ENCODE data around the gene LRRC59.
A peak's percentile ranks its signal among the peaks of the same experiment; 100 is the strongest.

LRRC59 gene

DNA sequence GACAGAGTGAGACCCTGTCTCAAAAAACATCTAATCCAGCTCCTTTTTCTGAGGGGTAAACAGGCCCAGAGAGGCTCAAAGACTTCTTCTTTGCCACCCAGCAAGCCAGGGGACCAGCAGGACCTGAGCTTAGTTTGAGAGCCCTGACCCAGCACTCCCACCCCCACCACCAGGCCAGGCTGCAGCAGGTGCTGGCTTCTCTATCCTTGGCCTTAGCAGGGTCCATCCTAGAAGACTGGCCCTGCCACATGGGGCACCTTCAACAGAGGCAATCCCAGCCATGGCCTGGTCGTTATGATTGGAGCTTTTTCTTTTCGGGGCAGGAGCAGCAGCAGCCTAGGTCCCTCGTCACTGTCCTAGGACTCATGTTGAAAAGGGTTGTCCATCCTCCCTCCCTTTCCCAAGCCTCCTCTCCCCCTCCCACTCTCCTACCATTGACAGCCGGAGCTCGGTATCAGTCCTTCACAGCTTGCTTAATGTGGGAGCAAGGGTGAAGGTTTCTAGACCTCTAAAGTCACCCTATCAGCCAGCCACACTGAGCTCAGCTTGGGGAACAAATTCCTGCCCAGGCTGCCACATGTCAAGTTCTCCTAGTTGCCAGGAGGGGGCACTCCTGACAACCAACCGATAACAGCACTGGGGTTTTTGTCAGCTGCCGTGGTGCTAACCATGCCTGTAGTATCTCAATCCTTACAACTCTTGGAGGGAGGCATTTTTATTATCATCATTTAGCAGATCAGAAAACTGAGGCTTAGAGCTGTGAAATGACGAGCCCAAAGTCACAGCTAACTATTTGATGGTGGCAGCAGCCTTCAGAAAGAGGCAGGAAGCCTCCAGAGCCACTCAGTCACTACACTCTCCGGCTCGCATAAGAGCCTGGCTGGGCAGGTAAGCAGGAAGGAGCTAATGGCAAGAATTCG lies 35.5 kb downstream of the LRRC59 start:
- DNase-seq (ENCODE audit: low read depth in 2 of 2) = peak; percentile 30 to 34

DNA sequence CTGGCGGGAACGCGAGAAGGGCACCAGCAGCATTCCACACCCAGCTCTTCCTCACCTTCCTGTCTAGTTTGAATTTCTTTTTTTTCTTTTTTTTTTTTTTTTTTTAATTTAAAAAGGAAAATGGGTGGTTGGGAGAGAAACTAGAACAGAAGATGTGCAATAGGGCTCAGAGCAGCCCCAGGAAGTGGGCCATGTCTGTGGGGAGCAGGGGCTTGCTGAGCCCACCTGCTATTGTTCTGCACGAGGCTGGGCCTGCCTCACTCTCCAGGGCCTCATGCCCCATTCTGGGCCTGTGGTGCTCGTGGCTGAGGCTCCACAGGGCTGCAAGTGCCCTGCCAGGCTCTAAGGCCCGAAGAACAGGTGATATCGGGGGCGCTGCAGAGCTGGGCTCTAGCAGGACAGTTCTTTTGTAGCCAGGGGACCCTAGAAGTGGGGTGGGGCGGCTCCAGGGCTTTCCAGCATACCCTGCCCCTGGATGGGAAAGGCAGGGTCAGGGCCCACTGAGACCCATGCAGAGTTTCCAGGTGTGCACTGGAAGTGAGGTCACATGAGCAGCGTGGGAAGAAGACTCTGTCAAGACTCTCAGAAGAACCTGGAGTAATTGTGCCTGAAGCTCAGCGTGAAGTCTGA lies 36.7 kb downstream of the LRRC59 start:
- DNase-seq (ENCODE audit: low read depth in 2 of 2) = no peak

DNA sequence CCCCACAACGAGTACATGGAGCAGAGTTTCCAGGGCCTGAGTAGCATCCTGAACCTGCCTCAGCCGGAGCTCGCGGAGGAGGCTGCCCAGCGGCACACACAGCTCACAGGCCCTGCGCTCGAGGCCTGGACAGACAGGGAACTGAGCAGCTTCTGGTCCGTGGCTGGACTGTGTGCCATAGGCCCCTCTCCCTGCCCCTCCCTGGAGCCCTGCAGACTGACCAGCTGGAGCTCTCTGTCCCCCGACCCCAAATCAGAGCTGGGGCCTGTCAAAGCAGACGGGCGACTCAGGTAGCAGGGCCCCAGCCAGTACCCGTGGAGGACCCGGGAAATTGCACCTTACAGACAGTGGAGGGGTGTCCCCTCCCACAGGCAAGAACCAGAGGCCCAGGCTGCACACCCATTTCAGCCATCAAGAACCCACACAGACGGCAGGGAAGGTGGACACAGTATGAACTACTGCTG lies 37.3 kb downstream of the LRRC59 start:
- no peak for DNase-seq (ENCODE audit: low read depth in 2 of 2)

DNA sequence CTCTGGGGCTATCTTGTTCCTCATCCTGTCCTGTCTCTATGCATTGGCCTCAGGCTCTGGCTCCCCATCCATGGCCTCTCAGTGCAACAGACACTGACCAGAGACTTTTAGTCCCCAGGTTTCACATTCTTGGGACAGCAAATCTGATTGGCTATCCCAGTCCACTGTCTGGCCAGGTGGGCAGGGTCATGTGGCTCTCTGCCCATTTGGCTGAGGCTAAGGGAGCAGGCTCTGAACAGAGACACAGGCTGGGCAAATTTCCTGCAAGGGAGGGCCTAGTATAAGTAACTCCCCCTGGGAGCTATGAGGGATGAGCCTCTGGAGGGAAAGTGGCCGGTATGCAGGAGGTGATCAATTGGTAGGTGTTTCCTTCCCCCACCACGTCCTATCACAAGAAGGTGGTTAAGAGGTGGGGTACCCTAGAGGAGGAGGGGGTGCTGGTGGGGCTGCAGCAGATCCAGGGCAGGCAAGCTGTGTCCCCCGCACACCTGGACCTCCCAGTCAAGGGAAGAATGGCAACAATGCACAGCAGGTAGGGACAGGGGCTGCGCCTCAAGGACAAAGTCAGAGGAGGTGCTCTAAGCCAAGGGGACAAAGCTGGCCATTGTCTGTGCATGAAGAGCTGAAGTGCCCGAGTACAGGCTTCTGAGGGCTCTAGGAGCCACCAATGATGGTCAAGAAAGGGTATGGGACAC lies 38.2 kb downstream of the LRRC59 start:
- DNase-seq (ENCODE audit: low read depth in 2 of 2) = no peak

DNA sequence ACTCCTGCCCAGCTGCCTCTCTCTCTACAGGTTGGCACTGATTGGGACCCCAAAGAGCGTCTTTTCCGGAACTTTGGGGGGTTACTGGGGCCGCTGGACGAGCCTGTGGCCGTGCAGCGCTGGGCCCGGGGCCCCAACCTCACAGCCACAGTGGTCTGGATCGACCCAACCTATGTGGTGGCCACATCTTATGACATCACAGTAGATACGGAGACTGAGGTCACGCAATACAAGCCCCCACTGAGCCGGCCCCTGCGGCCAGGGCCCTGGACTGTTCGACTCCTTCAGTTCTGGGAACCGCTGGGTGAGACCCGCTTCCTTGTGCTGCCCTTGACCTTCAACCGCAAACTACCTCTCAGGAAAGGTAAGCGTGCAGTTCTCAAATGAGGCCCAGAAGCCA lies 39.1 kb downstream of the LRRC59 start:
- DNase-seq (ENCODE audit: low read depth in 2 of 2) = no peak

DNA sequence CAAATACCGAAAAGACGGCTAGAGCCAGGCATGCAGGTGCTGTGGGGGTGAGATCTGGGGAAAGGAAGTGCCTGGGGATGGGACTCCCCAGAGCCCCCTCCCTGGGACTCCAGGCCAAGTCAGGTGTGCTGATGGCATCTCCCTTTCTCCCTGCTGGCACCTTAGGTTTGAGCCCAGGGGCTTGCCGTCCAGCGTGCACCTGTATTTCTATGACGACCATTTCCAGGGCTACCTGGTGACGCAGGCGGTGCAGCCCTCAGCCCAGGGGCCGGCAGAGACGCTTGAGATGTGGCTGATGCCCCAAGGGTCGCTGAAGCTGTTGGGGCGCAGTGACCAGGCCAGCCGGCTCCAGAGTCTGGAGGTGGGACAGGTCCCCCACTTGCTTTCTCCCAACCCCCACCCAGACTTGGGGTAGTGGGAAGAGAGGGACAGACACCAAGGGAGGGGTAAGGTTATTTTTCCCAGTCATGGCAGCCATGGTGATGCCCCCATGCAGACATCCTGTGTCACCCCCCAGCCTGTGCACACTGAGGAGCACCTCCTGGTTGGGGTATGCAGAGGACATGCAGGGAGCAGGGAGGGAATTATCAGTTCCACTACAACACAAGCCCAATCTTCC lies 40.3 kb downstream of the LRRC59 start:
- no peak for DNase-seq (ENCODE audit: low read depth in 2 of 2)

DNA sequence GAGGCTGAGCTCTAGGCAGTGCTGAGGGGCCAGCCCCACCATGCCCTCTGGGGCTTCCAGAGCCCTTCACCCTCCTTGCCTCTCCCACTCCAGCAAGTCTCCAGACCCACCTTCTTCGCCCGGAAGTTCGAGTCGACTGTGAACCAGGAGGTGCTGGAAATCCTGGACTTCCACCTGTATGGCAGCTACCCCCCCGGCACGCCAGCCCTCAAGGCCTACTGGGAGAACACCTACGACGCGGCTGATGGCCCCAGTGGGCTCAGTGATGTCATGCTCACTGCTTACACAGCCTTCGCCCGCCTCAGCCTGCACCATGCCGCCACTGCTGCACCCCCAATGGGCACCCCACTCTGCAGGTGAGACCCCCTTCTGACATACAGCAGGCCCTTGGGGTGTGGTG lies 40.9 kb downstream of the LRRC59 start:
- no peak for DNase-seq (ENCODE audit: low read depth in 2 of 2)

DNA sequence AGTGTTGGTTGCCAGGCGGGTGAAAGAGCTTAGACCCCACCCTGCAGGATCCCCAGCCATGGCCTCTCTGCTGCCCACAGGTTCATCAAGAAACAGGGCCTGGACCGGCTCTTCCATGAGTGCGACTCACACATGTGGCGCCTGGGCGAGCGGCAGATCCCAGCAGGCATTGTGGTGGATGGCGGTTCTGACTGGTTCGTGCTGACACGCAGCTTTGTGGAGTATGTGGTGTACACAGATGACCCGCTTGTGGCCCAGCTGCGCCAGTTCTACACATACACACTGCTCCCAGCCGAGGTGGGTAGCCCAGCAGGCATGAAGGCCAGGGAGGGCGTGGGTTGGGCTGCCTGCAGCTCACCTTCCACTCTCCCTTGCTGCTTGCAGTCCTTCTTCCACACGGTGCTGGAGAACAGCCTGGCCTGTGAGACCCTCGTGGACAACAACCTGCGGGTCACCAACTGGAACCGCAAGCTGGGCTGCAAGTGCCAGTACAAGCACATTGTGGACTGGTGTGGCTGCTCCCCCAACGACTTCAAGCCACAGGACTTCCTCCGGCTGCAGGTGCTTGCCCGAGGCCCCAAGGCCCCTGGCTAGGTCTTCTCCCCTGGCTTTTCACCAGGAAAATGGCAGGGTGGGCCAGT lies 41.5 kb downstream of the LRRC59 start:
- DNase-seq (ENCODE audit: low read depth in 2 of 2) = no peak

DNA sequence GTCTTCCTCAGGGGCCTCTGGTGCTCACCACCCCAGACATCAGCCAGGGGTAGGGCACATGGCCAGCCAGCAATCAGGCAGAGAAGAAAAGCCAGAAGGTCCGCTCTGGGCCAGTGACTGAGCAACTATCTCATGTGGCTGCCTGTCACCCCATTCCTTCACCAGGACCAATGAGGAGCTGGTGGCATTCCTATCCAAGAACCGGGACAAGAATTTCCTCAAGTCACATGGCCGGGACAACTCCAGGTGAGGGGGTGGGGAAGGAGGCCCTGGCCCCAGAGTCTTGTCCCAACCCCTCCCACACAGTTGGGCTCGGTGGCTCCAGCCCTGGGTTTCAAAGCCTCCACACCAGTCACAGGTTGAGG lies 42.0 kb downstream of the LRRC59 start:
- DNase-seq (ENCODE audit: low read depth in 2 of 2) = no peak

DNA sequence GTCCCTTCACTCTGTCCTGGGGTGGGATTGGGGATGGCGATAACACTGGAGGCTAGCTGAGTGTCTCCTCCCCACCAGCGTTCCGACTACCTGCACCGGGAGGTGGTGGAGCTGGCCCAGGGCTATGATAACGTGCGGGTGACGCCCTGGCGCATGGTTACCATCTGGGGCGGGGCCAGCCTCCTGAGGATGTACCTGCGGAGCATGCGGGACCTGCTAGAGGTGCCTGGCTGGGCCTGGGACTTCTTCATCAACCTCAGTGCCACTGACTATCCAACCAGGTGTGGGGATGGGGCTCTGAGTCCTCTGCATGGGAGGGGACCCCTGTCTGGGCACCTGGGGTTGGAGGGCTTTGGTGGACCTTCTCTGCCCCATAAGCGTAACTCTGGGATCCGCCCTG lies 42.5 kb downstream of the LRRC59 start:
- no peak for DNase-seq (ENCODE audit: low read depth in 2 of 2)

DNA sequence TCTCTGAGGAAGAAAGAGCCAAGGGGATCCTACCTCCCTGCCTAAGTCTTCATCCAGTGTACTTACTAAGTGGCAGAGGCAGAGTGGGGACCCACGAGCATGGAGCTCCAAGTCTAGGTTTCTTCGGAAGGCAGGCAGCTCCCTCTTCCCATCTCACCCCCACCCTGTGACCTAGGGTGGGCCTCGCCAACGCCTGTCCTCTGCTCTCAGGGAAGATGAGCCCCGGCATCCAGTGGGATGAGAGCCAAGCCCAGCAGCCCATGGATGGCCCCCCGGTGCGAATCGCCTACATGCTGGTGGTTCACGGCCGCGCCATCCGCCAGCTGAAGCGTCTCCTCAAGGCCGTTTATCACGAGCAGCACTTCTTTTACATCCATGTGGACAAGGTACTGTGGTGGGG lies 43.1 kb downstream of the LRRC59 start:
- DNase-seq (ENCODE audit: low read depth in 2 of 2) = no peak

DNA sequence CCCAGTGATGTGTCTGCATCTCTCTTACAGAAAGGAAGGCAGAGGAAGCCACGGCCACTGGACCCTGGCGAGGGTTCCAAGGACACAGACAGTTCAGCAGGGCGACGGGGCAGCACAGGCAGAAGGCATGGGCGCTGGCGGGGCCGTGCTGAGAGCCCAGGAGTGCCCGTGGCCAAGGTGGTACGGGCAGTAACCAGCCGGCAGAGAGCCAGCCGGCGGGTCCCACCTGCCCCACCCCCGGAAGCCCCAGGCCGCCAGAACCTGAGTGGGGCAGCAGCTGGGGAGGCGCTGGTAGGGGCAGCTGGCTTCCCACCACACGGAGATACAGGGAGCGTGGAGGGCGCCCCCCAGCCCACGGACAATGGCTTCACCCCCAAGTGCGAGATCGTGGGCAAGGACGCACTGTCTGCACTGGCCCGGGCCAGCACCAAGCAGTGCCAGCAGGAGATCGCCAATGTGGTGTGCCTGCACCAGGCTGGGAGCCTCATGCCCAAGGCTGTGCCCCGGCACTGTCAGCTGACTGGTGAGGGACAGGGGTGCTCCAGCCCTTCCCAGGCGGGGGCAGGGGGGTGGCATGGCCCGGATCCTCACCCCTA lies 43.6 kb downstream of the LRRC59 start:
- DNase-seq (ENCODE audit: low read depth in 2 of 2) = no peak

DNA sequence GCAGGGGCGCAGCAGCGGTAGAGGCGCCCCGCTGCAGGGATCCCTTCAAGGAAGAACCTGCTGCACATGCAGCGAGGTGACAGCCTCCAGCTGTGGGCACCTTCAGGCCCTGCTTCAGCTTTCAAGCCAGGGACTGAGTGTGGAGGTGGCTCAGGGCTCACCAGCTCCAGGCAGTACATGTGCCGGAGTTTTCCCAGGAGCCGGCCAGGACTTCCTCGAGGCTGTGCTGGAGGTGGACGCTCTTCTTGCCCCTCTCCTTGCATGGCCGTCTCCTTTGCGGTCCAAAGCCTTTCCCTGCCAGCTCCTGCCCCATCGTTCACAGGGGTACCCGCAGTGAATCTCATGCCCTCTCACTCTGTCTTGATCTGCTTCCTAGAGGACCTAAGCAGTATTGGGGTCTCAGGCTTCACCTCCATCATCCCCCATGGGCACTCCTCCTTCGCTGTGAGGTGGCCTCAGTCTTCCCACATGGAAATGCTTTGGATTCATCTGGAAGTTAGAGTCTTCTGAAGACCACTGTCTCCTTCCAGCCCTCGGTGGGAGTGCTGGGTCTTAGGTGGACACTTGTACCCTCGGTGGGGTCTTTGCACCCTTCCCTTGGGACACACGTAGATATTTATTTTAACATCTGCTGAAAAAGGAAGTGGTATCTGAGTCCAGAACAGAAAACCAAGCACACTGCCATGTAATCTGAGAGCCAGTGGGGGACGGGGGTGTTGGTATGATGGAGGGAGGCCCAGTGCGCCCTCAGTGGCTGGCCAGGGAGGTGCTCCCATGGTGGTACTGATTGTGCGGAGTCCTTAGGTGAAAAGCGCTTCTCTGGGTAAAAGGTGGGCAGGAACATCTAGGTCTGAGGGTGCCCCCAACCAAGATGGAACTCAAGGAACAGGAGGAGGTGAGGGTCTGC lies 44.4 kb downstream of the LRRC59 start:
- DNase-seq (ENCODE audit: low read depth in 2 of 2) = no peak

DNA sequence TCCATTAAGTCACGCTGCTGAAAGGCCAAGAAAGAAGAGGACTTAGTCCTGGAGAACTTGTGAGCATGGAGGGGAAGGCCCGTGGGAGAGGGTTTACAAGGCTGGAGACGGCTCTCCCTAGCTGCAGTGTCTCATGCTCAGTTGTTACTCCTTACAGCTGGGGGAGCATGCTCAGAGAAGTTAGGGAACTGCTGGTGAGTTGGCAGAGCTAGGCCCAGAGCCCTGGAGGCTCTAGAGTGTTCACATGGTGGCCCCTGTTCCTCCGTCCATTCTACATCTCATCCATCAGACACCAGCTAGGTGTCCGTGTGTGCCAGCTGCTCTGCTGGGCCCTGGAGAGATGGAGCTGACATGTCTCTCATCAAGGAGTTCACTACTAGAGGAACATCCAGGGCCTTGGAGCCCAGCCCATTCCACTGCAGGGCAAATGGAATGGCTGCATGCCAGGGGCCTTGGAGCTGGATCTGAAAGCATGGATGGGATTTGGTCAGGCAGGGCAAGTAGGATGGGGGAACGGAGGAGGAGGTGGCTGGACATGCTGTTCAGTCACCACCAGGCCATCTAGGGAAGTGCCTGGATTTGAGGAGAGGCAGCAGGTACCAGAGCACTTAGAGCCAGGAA lies 45.1 kb downstream of the LRRC59 start:
- DNase-seq (ENCODE audit: low read depth in 2 of 2) = no peak

DNA sequence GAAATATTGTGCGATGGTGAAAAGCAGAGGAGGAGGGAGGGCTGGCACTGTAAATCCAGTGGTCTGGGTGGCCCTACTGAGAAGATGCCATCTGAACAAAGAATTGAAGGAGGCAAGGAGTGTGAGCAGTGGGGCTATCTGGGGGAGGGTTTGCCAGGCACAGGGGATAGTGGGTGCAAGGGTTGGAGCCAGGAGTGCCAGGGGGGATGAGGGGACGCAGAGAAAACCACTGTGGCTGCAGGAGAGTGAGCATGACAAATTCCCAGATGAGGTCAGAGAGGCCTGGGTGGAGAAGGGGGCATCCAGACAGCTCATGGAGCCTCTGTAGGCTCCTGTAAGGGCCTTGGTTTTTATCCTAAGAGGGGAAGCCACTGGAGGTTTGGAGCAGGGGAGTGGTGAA lies 46.6 kb downstream of the LRRC59 start:
- DNase-seq (ENCODE audit: low read depth in 2 of 2) = no peak

DNA sequence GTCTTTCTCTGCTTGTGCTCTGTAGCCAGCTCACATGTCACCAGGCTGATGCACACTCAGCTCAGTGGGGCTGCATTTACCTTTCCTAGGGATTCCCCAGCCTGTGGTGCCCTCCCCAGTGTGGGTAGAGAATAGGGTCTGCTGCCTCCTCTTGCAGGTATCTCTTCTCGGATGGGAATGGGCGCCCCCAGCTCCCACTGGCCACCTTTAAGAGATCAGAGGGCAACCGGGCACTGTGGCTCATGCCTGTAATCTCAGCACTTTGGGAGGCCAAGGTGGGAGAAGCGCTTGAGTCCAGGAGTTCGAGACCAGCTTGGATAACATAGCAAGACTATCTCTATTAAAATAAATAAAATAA lies 48.1 kb downstream of the LRRC59 start:
- DNase-seq (ENCODE audit: low read depth in 2 of 2) = no peak

DNA sequence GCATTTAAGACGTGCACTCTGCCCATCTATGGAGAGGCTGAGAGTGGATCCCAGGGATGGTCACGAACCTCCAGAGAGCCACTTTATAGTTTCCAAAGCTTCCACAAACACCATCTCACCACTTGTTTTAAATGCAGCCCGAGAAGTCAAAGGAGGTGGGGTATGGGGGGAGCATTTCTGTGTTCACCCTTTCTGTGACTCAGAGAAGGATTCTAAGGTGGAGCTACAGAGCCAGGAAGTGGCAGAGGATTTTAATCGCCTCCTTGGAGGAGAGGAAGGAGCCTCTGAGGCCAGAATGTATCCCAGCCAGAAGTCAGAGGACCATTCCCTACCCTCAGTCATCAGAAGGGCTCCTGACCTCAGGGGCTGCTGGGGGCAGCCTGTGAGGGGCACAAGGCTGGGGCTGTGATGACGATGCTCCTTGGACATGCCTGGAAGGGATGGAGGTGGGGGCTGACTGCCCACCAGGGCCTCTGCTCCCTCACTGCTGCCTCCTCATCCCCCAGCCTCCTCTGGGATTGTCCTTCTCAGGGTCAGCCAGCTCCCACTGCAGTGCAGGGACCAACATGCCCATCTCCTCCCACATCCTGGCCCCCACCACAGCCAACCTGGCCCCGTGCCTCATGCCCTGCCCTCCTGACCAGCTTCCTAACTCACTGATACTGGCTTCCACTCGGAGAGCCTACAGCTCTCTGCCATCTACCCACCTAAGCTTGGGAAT lies 48.6 kb downstream of the LRRC59 start:
- DNase-seq (ENCODE audit: low read depth in 2 of 2) = no peak

DNA sequence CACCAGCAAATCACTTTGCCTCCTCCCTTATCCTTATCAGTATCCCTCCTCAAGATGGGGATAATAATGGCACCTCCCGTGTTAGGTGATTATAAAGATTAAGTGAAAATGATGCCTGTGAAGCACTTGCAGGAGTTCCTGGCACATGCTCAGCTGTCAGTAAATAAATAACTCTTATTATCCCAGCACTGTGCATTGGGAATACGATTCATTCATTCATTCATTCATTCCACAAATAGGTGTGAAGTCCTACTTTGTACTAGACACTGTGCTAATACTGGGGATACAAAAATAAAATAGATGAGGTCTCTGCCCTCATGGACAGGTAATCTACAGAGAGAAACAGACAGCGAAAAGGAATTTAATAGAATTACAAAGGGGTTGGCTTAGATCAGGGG lies 49.4 kb downstream of the LRRC59 start:
- no peak for DNase-seq (ENCODE audit: low read depth in 2 of 2)
